Spleen (tissue), 11 donors: ENCODE results near the gene HSD17B2. TPM values are rescaled to one million over a fixed set of nuclear protein-coding genes. Genes with fewer than 3 reads are reported as not detected.

Source experiments
- DNase-seq: peaks from one replicate; pipeline ENCODE4 v3.0.0-alpha.2; 2020
- H3K27ac ChIP-seq, 8 donors: fragments of 200-600 bp; sonication (generic) in 7 of 8; 1 replicate in 4 of 8; 2 replicates in 4 of 8; pipeline versions ENCODE4 v1.5.0 to v1.8.0; 2016 to 2021; ENCODE audit warnings: inconsistent platforms in 4 of 8, mild to moderate bottlenecking in 4 of 8, moderate library complexity in 1 of 8
- H3K27me3 ChIP-seq, 7 donors: fragments of 200-600 bp; sonication (generic) in 6 of 7; replicated peaks in 1 of 7; 1 replicate in 4 of 7; 2 replicates in 3 of 7; pipeline versions ENCODE4 v1.5.0 to v1.8.0; 2016 to 2021; ENCODE audit warnings: inconsistent platforms in 3 of 7, mild to moderate bottlenecking in 1 of 7
- H3K36me3 ChIP-seq, 6 donors: fragments of 200-600 bp; sonication (generic) in 5 of 6; 1 replicate in 4 of 6; 2 replicates in 2 of 6; pipeline versions ENCODE4 v1.5.0 to v1.8.0; 2016 to 2021; ENCODE audit warnings: inconsistent platforms in 2 of 6
- H3K4me1 ChIP-seq, 6 donors: fragments of 200-600 bp; sonication (generic) in 5 of 6; 1 replicate in 3 of 6; 2 replicates in 3 of 6; pipeline versions ENCODE4 v1.5.0 to v1.8.0; 2016 to 2021; ENCODE audit warnings: inconsistent platforms in 3 of 6
- H3K4me3 ChIP-seq, 8 donors: fragments of 200-600 bp; sonication (generic) in 7 of 8; 1 replicate in 4 of 8; 2 replicates in 4 of 8; pipeline versions ENCODE4 v1.5.0 to v1.8.0; 2016 to 2021; ENCODE audit warnings: inconsistent platforms in 4 of 8, mild to moderate bottlenecking in 4 of 8, moderate library complexity in 2 of 8
- H3K9me3 ChIP-seq, 8 donors: fragments of 200-600 bp; sonication (generic) in 7 of 8; 1 replicate in 4 of 8; 2 replicates in 4 of 8; pipeline versions ENCODE4 v1.5.0 to v1.8.0; 2016 to 2021; ENCODE audit warnings: inconsistent platforms in 4 of 8
- POLR2A ChIP-seq, 3 donors: fragments of 450-650 bp; IDR thresholded peaks; one replicate each; pipeline ENCODE4 v1.5.1; 2017; ENCODE audit warnings: antibody characterized with exemption in 3 of 3, mild to moderate bottlenecking in 1 of 3
- POLR2AphosphoS5 ChIP-seq, 3 donors: sonication (generic); formaldehyde crosslinking; IDR thresholded peaks; one replicate each; pipeline ENCODE4 v1.5.1; 2017; ENCODE audit warnings: antibody characterized with exemption in 3 of 3
- WGBS, 5 donors: extraction: QIAGEN DNeasy Blood & Tissue Kit in 3 of 5; methylation state at CpG; one replicate each; pipeline versions ENCODE4 v1.1.5 to v1.1.7; 2013 to 2018; 5-methylcytosine and 5-hydroxymethylcytosine counted together
- intact Hi-C: fragments of 100-400 bp; cut with DNase I; formaldehyde crosslinking; loops from one replicate; pipeline ENCODE4 v1.15.0; 2023; ENCODE audit warnings: low total_unique reads
- polyA plus RNA-seq, 3 donors: library from polyadenylated mRNA; stranded (reverse); fragments of 200-250 nt; gene quantifications; one replicate each; pipeline ENCODE4 v1.2.1, GENCODE V29; 2013
- total RNA-seq, 7 donors: library from RNA; depleted of rRNA in 3 of 7; stranded (reverse); fragments of >200 nt in 3 of 7; fragmentation: NEBNext Ultra II Directional in 4 of 7; extraction: Animal tissue kit (Norgen Biotek cat#: 25700) in 4 of 7; gene quantifications; one replicate each; pipeline versions ENCODE4 v1.1.0 to v1.2.1, GENCODE V29; 2016 to 2021
- TF ChIP-seq, protein P1 (sequence below), 11 experiments: fragments of 200-600 bp in 7 of 11; fragments of 450-650 bp in 4 of 11; sonication (generic) in 4 of 11; IDR thresholded peaks in 8 of 11; conservative IDR thresholded peaks in 3 of 11; 1 replicate in 7 of 11; 2 replicates in 4 of 11; pipeline versions ENCODE4 v1.4.0 to v1.8.0; 2016 to 2021; ENCODE audit warnings: antibody characterized with exemption in 11 of 11, inconsistent platforms in 4 of 11, mild to moderate bottlenecking in 1 of 11
- donor health status: healthy with polysubstance abuse.
- donor health status: DM: no; HTN: no; CAD: no; lungs with moderate emphysema.
- donor health status: DM: no; HTN: no; CAD: no.
- donor health status: Bipolar disorder and iron deficiency.
- donor health status: healthy.
- donor health status: DM: no; HTN: no; CAD: no.
- donor health status: DM: yes; HTN: yes; CAD: no.

The HSD17B2 gene
- total and polyA plus RNA-seq, 10 donors, result 0.09 to 0.13 TPM; not detected in 8

DNA sequence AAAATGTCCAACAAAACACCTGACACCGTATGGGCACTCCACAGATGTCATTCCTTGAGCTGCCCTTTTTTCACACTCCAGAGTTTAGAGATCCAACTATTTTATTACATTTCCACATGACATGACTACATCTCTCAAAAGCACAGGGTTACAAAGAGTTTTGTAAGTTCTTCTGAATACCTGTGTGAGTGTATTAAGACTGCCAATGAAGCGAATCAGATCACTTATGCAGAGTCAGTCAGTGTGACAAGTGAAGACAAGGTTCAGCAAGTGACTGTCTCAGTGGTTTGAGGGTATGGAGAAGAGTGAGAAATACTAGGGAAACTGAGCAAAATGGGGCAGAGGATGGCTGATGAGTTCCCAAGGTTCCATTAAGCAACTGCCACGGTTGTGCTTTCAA is 32.2 kb upstream of the HSD17B2 start:
- DNase-seq, result no peak
- TF ChIP-seq, protein P1, sequence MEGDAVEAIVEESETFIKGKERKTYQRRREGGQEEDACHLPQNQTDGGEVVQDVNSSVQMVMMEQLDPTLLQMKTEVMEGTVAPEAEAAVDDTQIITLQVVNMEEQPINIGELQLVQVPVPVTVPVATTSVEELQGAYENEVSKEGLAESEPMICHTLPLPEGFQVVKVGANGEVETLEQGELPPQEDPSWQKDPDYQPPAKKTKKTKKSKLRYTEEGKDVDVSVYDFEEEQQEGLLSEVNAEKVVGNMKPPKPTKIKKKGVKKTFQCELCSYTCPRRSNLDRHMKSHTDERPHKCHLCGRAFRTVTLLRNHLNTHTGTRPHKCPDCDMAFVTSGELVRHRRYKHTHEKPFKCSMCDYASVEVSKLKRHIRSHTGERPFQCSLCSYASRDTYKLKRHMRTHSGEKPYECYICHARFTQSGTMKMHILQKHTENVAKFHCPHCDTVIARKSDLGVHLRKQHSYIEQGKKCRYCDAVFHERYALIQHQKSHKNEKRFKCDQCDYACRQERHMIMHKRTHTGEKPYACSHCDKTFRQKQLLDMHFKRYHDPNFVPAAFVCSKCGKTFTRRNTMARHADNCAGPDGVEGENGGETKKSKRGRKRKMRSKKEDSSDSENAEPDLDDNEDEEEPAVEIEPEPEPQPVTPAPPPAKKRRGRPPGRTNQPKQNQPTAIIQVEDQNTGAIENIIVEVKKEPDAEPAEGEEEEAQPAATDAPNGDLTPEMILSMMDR (IDR thresholded peaks at IDR 0.05 in 8 of 11, conservative IDR thresholded peaks at IDR 0.05 in 3 of 11), result no peak
- TF ChIP-seq POLR2A (IDR thresholded peaks at IDR 0.05) (no peak), POLR2AphosphoS5 (IDR thresholded peaks at IDR 0.05) (no peak)
- intact Hi-C loops, result no loop called here
- Histone ChIP-seq H3K4me1 (no peaks in the 10 kb centered on the region), H3K4me3 (no peak overlapping the region), H3K36me3 (peaks cover 0 to 27% (median 7%) of the 10 kb centered on the region in 6 donors), H3K9me3 (peaks cover 0 to 3% (median 0%) of the 10 kb centered on the region in 8 donors), H3K27ac (no peak overlapping the region), H3K27me3 (no peaks in the 10 kb centered on the region)
- 85 to 94% (median 87%) methylated on average over 3 of the region's 3 CpGs for WGBS, 5 donors

DNA sequence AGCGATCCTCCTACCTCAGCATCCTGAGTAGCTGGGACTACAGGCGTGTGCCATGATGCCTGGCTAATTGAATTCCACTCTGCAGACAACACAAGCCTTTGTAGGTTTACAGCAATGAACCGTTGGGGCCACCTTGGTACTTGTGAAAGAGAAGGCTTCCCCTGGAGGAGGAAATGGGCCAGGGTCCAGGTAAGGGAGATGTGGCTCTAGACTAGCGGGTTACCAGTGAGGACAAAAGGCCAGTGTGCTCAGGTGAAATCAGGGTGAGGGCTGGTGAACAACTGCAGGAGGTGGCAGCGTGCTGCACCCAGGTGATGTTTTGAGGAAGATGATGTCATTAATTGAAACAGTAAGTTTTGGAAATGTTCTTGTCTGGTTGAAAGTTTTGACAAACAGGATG is 30.5 kb upstream of the HSD17B2 start:
- intact Hi-C loops, result no loop called here
- TF ChIP-seq, protein P1 (IDR thresholded peaks at IDR 0.05 in 8 of 11, conservative IDR thresholded peaks at IDR 0.05 in 3 of 11), result no peak
- TF ChIP-seq POLR2A (IDR thresholded peaks at IDR 0.05) (no peak), POLR2AphosphoS5 (IDR thresholded peaks at IDR 0.05) (no peak)
- 79 to 92% (median 84%) methylated on average over 5 of the region's 5 CpGs for WGBS, 5 donors
- H3K36me3 ChIP-seq, result peaks cover 0 to 10% (median 4%) of the 10 kb centered on the region in 6 donors
- peaks cover 0 to 21% (median 16%) of the 10 kb centered on the region in 8 donors for H3K9me3 ChIP-seq
- no peaks in the 10 kb centered on the region for H3K27me3 ChIP-seq
- H3K4me3 ChIP-seq, result no peak overlapping the region
- H3K27ac ChIP-seq, result no peak overlapping the region
- DNase-seq, result no peak
- H3K4me1 ChIP-seq, result no peaks in the 10 kb centered on the region

DNA sequence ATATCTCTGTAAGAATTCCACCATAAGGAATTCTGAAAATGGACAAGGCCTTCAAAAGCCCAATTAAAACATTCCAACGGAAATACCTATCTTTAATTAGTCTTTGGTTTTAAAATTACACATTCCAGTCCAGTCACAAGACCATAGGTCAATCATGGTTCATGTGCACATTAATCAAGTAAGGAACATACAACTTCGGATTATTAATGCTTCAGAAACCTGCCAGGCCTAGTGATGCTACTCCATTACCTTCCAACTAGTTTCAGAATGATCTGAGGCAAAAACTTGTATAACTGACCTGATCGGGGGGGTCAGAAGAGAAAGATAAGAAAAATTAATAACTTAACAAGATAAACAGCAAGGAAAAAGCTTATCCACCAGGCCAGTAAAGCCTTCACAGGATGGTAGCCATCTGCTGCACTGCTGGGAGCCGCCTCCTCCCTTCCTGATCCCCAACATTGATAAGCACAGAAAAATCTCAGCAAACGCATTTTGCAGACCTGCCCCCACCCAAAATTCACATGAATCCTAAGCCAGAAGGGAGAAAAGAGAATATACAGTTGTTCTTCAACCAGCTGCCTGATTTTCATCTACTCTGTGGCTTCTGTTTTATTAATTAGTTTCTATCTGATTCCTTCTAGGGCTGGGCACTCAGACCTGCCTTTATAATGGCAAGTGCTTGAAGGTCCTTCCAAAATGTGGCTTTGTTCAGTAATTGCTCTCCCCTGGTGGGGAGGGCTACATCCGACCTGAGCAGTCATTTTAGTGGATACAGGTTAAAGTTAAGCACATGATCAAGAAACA is 29.8 kb upstream of the HSD17B2 start:
- no peak for DNase-seq
- Histone ChIP-seq H3K27ac (no peak overlapping the region), H3K4me3 (no peak overlapping the region), H3K4me1 (peaks cover 0 to 2% (median 0%) of the 10 kb centered on the region in 6 donors), H3K36me3 (peaks cover 0 to 3% (median under 1%) of the 10 kb centered on the region in 6 donors), H3K27me3 (peaks cover 0 to 2% (median 0%) of the 10 kb centered on the region in 7 donors), H3K9me3 (peaks cover 0 to 26% (median 19%) of the 10 kb centered on the region in 8 donors)
- 66 to 78% (median 68%) methylated on average over 6 of the region's 6 CpGs for WGBS, 5 donors
- intact Hi-C loops, result no loop called here
- no peak for TF ChIP-seq POLR2AphosphoS5 (IDR thresholded peaks at IDR 0.05)
- no peak for TF ChIP-seq POLR2A (IDR thresholded peaks at IDR 0.05)
- TF ChIP-seq, protein P1 (IDR thresholded peaks at IDR 0.05 in 8 of 11, conservative IDR thresholded peaks at IDR 0.05 in 3 of 11), result no peak

DNA sequence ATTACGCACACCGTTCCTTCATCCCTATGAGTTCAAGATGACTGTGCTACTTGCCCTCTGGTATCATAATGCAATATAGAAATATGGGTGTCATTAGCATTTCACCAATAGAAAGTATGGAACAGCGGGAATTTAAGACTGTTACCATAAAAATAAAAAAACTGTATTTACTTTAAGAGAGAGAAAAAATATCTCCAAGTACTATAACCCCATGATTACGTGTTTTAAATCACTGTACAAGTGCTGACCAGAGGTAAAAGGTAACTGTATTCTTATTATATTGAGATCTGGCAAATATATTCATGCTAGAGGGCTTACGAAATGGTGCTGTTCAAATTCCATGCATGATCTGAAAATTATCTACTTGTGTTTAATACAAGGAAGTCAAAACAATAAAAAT is 29.0 kb upstream of the HSD17B2 start:
- no peaks in the 10 kb centered on the region for H3K36me3 ChIP-seq
- peaks cover 0 to 7% (median 2%) of the 10 kb centered on the region in 7 donors for H3K27me3 ChIP-seq
- 92 to 95% (median 94%) methylated on average over 5 of the region's 5 CpGs for WGBS, 5 donors
- DNase-seq, result no peak
- TF ChIP-seq POLR2AphosphoS5 (IDR thresholded peaks at IDR 0.05) (no peak), POLR2A (IDR thresholded peaks at IDR 0.05) (no peak)
- TF ChIP-seq, protein P1 (IDR thresholded peaks at IDR 0.05 in 8 of 11, conservative IDR thresholded peaks at IDR 0.05 in 3 of 11), result no peak
- peaks cover 0 to 27% (median 19%) of the 10 kb centered on the region in 8 donors for H3K9me3 ChIP-seq
- intact Hi-C loops, result no loop called here
- H3K4me1 ChIP-seq, result peaks cover 0 to 10% (median 0%) of the 10 kb centered on the region in 6 donors
- no peak overlapping the region for H3K4me3 ChIP-seq
- no peak overlapping the region for H3K27ac ChIP-seq
